Kidney epithelial cell (primary cell): Measurements from ENCODE around the gene NFIA. TPM values are rescaled to one million over a fixed set of nuclear protein-coding genes. Genes with fewer than 3 reads are reported as not detected.

Experiments used
- DNase-seq: peaks from one replicate; pipeline ENCODE4 v3.0.0-alpha.2; 2010; ENCODE audit warnings: low read depth
- H3K27me3 ChIP-seq: 2 replicates; pipeline ENCODE4 v1.6.0; 2011; ENCODE audit warnings: low read length; ENCODE audit not compliant: control insufficient read depth, insufficient read depth
- H3K36me3 ChIP-seq: 2 replicates; pipeline ENCODE4 v1.5.1; 2011; ENCODE audit warnings: low read length; ENCODE audit not compliant: control insufficient read depth, insufficient read depth
- H3K4me3 ChIP-seq: 2 replicates; pipeline ENCODE4 v1.5.1; 2011; ENCODE audit warnings: low read depth, mild to moderate bottlenecking, control low read depth, low read length
- CTCF ChIP-seq: IDR thresholded peaks from 2 replicates; pipeline ENCODE4 v1.5.1; 2011; ENCODE audit warnings: mild to moderate bottlenecking, moderate library complexity, low read length, control low read depth, inconsistent platforms; ENCODE audit not compliant: insufficient read depth, poor library complexity, severe bottlenecking
- total RNA-seq: library from RNA; depleted of rRNA; stranded (reverse); fragments of >200 nt; gene quantifications from 2 replicates; pipeline ENCODE4 v1.2.3, GENCODE V29; 2015

The NFIA gene
- total RNA-seq, 1 donor from 2014 or later, result 3.5 TPM

- Histone ChIP-seq H3K27me3 (no peaks in the 10 kb centered on the region), H3K36me3 (no peaks in the 10 kb centered on the region), H3K4me3 (no peak overlapping the region)
- peak; percentile 25 for DNase-seq
- no peak for TF ChIP-seq CTCF
Observed at GRCh38 chr1:61424382-61424781, 342.0 kb downstream of the NFIA start.

DNA sequence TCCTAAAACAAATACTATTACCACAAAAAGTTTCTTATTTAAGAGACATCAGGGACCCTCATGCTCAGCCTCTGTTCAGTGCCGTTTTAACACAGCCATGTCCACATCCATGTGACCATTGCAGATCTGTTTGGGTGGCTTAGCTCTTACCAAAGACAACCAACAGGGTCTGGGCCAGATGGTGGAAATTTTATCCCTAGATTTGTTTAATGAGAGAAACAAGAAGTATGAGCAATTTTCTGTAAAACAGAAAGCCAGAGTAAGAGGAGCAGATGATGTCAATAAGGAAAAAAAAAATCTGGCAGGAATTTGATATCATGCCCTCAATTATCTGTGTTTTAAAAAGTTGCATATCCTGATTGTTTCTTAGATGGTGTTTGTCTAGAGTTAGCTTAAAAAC is 342.7 kb downstream of the NFIA start:
- H3K36me3 ChIP-seq, result no peaks in the 10 kb centered on the region
- DNase-seq, result no peak
- H3K27me3 ChIP-seq, result no peaks in the 10 kb centered on the region
- no peak overlapping the region for H3K4me3 ChIP-seq
- no peak for TF ChIP-seq CTCF

DNA sequence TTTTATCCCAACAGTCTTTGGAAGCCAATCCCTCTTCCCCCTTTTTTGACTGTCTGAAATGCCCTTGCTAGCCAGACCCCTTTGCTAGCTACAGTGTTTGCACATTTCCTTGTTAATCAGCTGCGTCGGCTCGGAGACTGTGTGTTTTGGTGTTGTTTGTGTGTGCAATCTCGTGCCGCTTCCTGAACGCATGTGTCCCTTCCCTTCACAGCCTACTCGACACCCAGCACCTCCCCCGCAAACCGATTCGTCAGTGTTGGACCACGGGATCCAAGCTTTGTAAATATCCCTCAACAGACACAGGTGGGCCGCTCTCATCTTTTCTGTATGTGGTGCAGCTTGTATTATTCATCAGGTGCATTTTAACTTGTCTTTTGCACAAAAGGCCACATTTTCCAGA is 343.9 kb downstream of the NFIA start:
- DNase-seq, result no peak
- H3K4me3 ChIP-seq, result no peak overlapping the region
- no peaks in the 10 kb centered on the region for H3K27me3 ChIP-seq
- TF ChIP-seq CTCF, result no peak
- no peaks in the 10 kb centered on the region for H3K36me3 ChIP-seq

DNA sequence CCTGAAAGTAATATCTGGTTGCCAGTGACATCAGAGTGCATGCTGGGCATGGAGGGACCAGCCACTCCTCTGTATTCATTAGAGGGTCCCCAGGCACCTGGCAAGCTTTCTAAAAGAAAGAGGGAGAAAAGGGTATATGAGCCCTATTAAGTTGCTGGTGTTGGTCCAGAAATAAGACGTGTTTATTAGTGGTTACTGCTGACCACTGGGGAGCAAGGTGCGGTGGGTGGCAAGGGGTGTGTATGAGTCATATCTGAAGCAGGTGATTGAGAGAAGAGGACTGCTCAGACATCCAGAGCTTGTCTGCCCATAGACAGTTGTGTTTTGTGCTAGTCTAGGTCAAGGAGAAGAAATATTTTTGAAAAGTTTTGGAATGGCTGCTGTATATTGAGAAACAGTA is 344.5 kb downstream of the NFIA start:
- Histone ChIP-seq H3K4me3 (no peak overlapping the region), H3K36me3 (no peaks in the 10 kb centered on the region), H3K27me3 (no peaks in the 10 kb centered on the region)
- no peak for DNase-seq
- TF ChIP-seq CTCF, result no peak

DNA sequence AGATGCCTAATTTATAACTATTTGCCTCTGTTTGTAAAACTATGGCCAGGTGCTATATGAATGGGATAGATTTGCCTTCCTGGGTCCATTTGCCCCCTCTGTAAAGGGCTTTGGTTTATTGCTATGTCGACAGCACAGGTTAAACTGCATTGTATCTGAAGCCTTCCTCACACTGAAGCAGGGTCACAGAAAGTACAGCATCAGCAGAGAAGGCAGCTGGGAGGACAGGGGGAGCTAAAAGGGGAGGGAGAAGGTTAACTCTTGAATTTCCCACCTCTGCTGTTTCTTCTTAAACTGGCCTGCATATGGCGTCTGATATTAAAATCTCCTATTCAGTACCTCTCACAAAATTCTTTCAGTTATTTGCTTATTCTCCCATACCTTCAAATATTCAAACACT is 345.1 kb downstream of the NFIA start:
- no peak for DNase-seq
- Histone ChIP-seq H3K4me3 (no peak overlapping the region), H3K27me3 (no peaks in the 10 kb centered on the region), H3K36me3 (no peaks in the 10 kb centered on the region)
- TF ChIP-seq CTCF, result no peak

- DNase-seq, result no peak
- Histone ChIP-seq H3K27me3 (no peaks in the 10 kb centered on the region), H3K4me3 (no peak overlapping the region), H3K36me3 (no peaks in the 10 kb centered on the region)
- TF ChIP-seq CTCF, result no peak
Observed at GRCh38 chr1:61428146-61428545, 345.8 kb downstream of the NFIA start.
